ENCODE data around the gene OPN1SW.
A peak's percentile ranks its signal among the peaks of the same experiment; 100 is the strongest.

The OPN1SW gene

DNA sequence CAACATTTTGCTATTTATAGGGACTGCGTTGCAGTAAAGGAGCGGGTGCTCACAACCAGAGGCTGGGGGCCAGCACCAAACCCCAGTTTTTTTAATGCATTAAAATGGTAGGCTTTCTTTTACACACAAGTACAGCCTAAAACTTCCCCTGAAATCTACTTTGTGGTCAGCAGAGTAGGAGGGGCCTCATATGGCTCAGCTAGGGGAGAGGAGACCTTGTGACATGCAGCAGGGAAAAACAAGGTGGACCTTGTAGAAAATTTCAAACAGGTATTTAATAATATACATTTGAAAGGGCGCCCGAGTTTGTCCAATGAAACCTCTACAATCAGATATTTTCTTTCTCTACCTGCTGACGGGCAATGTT lies 17.6 kb upstream of the OPN1SW start:
- no peak for DNase-seq (ENCODE audit: low read depth, low spot score)

GRCh38 chr7:128792471-128793180 lies 17.0 kb upstream of the OPN1SW start:
- DNase-seq (ENCODE audit: low read depth, low spot score), result no peak

DNA sequence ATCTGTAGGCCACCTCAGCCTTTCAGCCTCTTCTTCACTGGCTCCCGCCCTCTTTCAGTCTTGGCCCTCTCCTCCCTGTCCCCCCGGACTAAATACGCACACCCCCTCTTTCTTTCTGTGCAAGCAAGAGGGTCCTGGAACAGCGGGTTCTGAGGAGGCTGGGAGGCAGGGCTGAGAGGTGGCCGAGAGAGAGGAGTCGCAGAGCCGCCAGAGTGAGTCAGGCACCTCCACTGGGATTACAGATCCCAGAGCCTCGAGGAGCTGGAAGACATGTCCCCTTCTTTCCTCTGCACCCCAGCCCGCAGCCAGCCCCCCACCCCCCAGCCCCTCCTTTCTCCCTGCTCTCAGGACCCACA lies 16.4 kb upstream of the OPN1SW start:
- DNase-seq (ENCODE audit: low read depth, low spot score), result no peak

- no peak for DNase-seq (ENCODE audit: low read depth, low spot score)
Measured at GRCh38 chr7:128791121-128791971, 15.8 kb upstream of the OPN1SW start, which contains the start of gene CCDC136. CCDC136 (plus strand) TSS chr7:128791968; CDS start chr7:128792412, 444 bp downstream.

DNA sequence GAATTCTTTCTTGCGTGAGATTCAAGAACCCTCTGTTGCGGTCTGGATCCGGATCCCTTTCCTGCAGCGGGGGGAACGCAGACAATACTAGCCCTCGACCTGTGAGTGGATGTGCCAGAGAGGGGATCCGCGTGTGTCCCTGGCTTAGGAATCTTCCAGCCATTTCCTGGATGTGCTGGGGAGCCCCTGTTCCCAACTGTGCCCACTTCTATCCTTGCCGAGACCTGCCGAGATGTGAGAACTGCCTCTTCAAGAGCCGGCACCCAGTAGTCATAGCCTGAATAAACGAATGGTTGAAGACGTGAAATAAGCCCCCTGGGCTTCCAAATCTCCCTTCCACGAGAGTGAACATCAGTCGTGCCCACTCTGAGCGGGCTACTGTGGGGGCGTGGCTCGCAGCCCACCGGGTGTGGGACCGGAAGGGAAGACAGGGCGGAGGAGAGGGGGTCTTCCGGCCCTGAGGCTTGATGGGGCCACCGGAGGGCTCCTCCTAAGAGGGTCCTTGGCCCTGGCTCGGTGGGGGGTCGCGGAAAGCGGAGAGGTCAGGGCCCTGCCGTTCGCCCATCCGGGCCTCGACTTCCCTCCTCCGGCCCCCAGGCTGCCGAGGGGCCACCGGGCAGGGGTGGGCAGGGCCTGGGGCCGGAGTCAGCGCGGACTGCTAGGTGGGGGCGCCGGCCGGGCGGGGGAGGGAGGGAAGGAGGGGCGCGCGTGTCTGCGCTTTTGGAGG lies 14.9 kb upstream of the OPN1SW start:
- DNase-seq (ENCODE audit: low read depth, low spot score), result no peak

DNA sequence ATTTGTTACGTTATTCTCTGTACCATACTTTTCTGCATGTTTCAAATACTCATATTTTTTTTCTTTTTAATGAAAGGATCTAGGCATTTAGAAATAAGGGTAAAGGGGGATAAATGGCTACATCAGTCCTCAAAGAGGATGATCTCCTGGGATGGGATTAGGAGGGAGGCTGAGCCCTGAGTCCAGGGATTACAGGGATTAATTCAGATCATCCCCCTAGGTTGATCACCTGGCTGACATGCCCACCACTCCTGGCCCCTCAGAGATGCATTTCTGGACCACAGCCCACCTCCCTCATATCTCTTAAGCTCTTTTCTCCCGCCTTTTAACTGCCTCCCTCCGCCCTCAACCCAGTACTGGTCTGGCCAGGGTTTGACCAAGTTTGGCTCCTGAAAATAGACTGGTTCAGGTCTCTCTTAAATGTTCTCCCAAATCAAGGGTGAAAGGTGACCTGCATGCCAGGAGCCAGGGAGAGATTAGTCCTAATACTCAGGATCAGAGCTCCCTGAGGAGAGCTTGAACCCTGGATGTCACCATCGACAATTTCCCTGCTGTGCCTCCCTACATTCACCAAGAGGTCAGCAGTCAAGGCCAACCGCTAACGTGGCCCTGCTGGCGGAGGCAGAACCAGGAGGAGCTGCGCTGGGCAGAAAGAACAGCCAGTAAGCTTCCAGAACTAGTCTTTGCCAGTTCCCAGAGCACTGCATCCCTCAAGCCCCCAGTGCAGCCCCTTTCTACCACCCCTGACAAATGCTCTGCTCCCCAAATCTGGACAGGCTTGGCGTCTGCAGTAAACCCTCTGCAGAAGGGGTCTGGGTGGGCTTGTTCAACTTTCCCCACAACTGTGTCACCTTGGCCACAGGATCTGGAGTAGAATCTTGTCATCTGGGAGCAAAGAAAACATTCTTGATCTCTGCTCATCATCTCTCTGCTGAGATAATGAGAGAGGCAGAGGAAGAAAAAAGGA lies 13.1 kb upstream of the OPN1SW start:
- DNase-seq (ENCODE audit: low read depth, low spot score), result no peak

DNA sequence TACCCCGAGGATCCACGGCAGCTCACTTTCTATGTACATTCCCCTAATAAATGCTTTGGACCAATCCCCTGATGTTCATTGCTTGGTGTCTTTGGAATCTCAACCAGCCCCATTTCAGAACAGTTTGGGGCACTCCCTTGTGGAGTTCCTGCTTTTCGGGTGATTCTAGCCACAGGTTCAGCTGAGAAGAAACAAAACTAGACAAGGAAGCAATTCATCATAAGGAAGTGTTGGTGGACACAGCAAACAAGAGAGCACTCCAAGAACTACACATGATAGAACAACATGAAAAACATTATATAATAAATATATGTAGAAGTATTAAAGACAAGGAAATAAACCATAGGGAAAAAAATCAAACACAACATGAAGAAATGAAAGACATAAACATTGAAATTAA lies 10.1 kb upstream of the OPN1SW start:
- DNase-seq (ENCODE audit: low read depth, low spot score), result no peak

DNA sequence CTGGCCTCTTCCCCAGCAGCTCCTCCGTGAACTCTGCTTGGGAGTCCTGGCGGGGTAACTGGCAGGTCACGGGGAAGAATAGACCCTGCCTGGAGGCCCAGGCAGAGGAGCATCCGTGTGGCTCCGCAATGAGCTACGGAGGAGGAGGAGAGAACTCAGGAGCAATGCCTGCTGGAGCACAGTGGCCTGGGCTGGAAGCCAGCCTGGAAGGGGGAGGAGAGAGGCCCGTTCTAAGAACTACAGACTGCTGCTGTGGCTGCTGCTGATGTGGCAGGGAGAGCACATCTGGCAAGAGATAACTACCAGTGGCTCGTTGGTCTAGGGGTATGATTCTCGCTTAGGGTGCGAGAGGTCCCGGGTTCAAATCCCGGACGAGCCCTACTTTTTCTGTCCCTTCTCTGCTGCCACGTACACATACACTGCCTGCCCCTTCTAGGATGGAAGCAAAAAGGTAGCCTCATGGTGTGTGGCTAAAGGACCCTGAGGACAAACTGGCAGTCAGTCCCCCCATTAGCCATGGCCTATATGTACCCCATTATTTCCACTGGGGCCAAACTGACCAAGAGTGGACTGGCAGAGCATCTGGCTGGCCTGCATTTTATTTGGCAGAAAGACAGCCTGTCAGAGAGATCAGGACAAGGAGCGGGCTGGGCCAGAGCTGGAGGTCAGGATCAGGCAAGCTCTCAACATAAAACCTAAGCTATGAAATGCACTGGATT lies 7.7 kb upstream of the OPN1SW start:
- DNase-seq (ENCODE audit: low read depth, low spot score), result peak; percentile 86

DNA sequence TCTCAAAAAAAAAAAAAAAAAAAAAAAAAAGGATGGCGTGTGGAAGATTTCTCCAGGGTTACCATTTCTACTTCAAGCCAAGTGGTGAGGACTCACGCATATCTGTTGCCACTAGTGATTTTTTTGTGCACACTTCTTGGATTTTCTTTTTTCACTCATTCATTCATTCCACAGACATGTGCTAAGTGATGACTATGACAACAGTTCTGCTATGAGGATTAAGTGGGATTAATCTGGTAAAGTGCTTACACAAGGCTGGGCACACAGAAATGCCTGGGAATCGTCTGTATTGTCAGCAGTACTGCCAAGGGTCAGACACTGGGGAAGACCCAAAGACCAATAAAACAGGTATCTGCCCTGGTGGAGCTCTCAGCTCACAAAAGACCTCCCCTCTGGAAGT lies 6.3 kb upstream of the OPN1SW start:
- no peak for DNase-seq (ENCODE audit: low read depth, low spot score)

DNA sequence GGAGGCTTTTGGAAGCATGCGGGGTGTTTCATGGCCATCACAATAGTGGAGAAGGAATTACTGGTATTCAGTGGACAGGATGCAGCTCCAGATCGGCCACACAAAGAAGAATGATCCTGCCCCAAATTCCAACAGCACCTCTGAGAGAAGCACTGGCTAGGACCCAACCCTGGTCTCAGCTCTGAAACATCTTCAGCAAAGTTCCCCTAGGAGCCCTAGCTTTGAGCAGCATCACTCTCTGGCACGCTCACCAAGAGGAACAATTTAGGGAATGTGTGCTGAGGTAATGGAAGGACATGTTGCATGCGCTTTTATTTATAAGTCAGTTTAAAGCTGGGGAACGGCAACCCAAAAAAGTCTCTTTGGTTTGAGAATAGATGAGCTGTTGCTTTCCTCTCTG lies 5.5 kb upstream of the OPN1SW start:
- DNase-seq (ENCODE audit: low read depth, low spot score), result no peak

DNA sequence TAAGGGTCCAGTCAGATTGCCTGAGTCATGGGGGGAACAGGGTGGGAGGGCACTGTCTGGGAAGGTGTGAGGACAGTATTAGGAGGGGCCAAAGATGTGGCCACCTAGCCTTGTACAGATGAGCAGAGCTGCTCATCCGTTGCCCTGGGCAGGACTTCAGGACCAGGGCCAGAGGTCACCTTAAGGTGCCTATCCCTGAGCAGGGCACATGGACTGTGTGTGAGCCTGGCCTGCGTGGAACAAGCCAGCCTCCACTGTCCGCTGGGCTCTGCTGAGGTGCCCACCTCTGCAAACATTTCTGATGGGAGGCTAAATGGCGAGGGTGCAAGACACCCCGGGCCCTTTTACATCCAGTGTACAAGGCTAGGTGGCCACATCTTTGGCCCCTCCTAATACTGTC lies 3.4 kb upstream of the OPN1SW start:
- DNase-seq (ENCODE audit: low read depth, low spot score), result no peak

DNA sequence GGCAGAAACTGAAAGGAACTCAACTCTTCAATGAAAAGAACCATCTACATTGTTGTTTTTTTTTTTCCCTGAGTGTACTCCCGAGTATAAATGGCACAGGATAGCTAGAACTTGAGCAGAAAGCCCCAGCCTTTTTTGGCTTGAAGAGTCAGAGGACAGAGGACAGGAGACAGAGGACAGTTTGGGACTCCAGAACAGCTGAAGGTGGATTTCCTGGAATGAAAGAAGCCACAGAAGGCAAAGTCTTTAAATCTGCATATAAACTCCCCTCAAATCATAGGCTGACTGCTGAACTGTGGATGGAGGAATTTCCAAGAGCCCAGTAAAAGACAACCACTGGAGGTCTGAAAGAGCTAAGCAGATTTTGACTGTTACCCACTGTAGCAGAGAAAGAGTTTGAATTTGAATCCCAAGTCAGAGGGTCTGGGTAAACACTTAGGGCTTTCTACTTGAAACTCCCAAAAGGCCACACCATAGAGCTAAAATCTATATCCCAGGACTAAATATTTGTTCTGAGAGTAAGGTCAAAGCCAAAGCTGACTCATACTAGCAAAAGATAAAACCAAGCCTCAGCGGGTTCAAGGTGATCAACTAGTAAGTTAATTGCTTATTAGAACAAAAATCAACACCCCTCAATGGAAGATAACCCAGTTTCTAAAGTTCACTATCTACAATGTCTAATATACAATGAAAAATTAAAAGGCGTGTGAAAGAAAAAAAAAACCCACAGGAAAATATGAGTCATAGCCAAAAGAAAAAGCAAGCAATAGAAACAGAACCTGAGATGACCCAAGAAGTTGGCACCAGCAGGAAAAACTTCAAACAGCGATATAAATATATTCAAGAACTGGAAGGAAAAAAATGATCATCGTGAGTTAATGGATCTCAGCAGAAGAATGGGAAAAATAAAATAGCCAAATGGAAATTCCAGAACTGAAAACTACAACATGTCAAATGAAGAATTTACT lies 1.8 kb upstream of the OPN1SW start:
- no peak for DNase-seq (ENCODE audit: low read depth, low spot score)

DNA sequence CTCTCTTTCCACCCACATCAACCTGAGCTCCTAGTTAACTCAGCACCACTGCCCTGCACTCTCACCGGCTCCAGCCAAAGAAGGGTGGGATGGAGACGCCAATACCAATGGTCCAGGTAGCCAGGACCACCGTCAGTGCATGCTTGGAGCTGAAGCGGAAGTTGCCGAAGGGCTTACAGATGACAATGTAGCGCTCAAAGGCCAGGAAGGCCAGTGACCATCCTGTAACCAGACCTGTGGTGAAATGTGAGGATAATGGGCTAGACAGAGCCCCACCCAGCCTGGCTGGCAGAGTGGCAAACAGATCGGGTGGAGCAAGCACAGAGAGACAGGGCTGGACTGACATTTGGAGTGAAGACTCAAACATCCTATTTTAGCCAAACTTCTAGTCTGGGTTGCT lies 673 bp downstream of the OPN1SW start:
- no peak for DNase-seq (ENCODE audit: low read depth, low spot score)

- DNase-seq (ENCODE audit: low read depth, low spot score), result no peak
Measured at GRCh38 chr7:128774029-128774689, 1.4 kb downstream of the OPN1SW start.

DNA sequence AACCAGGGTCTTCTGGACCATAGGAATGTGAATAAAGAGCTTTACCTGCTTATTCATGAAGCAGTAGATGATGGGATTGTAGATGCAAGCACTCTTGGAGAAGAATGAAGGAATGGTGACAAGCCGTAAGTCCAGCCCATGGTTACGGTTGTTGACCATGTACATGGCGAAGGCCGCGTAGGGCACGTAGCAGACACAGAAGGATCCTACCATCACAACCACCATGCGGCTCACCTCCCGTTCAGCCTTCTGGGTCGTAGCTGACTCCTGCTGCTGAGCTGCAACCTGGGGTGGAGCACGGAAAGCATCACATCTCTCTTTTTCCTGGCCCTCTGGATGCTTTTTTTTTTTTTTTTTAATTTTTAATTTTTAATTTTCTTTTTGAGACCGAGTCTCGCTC lies 2.0 kb downstream of the OPN1SW start:
- no peak for DNase-seq (ENCODE audit: low read depth, low spot score)

GRCh38 chr7:128770233-128770632 lies 5.4 kb downstream of the OPN1SW start:
- no peak for DNase-seq (ENCODE audit: low read depth, low spot score)

DNA sequence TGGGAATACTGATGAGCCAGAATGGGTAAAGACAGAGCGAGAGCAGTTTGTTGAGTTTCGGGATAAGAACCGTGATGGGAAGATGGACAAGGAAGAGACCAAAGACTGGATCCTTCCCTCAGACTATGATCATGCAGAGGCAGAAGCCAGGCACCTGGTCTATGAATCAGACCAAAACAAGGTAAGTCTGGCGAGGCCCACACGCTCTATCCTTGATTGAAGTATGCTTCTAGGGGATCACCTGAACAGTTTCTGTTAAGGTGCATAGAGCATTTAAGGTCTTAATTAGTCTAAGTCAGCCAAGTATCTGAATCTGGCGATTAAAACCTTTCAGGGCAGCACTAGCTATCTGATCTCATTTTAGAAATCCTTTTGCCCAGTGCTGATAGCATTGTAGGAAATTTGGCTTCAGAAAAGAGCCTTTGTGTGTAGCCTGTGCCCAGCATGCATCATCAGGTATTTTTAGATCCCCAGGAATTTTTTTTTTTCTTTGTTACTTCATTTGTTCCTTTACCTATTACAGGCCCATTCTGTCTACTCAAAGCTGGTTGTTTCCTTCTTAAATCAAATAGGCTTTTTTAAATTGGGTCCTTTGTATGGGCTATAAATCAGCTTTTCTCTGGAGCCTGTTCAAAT lies 8.0 kb downstream of the OPN1SW start:
- DNase-seq (ENCODE audit: low read depth, low spot score), result no peak

DNA sequence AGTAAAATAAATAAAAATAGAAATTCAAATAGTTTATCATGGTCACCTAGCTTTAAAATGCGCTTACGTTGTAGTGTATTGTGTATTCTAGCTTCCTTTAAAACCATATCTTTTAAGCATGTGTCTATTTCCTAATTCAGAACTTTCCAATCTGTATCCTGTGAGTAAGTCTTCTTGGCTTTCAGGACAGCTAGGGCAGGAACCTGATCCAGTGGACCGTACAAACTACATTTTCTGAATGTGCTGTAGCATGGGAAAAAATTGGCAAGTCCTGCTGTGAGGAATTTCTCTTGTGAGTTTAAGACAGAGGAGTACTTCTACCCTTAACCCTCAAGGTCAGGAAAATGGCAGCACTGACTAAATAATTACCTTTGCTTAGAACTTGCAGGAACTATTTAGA lies 12.1 kb downstream of the OPN1SW start:
- no peak for DNase-seq (ENCODE audit: low read depth, low spot score)

- DNase-seq (ENCODE audit: low read depth, low spot score), result no peak
Measured at GRCh38 chr7:128759242-128759641, 16.4 kb downstream of the OPN1SW start.

Measured in iPS DF 19.7 (cell line).